Fibroblast of pulmonary artery (primary cell): ENCODE data around the gene LRIT1.

ENCODE experiments used
- DNase-seq: peaks from one replicate; pipeline ENCODE4 v3.0.0-alpha.2; 2010; ENCODE audit warnings: low read depth
- H3K4me3 ChIP-seq: replicated peaks from 2 replicates; pipeline ENCODE4 v1.5.1; 2011; ENCODE audit warnings: low read depth, mild to moderate bottlenecking, control low read depth, low read length, moderate library complexity
- CTCF ChIP-seq: IDR thresholded peaks from 2 replicates; pipeline ENCODE4 v1.5.1; 2011; ENCODE audit warnings: mild to moderate bottlenecking, control low read depth, low read length, inconsistent platforms; ENCODE audit errors: missing control alignments

LRIT1 gene

GRCh38 chr10:84270708-84271107 is 29.4 kb upstream of the LRIT1 start:
- no peak for DNase-seq
- no peak for TF ChIP-seq CTCF
- H3K4me3 ChIP-seq: no peak overlapping the region

GRCh38 chr10:84269773-84270172 is 28.4 kb upstream of the LRIT1 start:
- no peak overlapping the region for H3K4me3 ChIP-seq
- TF ChIP-seq CTCF: no peak
- DNase-seq: peak; percentile 41

- no peak overlapping the region for H3K4me3 ChIP-seq
- no peak for TF ChIP-seq CTCF
- DNase-seq: no peak
Observed at GRCh38 chr10:84269162-84269561, 27.8 kb upstream of the LRIT1 start.

- TF ChIP-seq CTCF: peak; percentile 76
- peak; percentile 56 for DNase-seq
Observed at GRCh38 chr10:84267503-84268126, 26.3 kb upstream of the LRIT1 start.

GRCh38 chr10:84265418-84265817 is 24.1 kb upstream of the LRIT1 start:
- H3K4me3 ChIP-seq: no peak overlapping the region
- DNase-seq: no peak
- no peak for TF ChIP-seq CTCF

More at GRCh38 chr10:84267503-84268126, 26.3 kb upstream of the LRIT1 start:
- no peak overlapping the region for H3K4me3 ChIP-seq

GRCh38 chr10:84264611-84265141 is 23.3 kb upstream of the LRIT1 start:
- peak; percentile 70 for DNase-seq
- peak; percentile 99 for TF ChIP-seq CTCF
- H3K4me3 ChIP-seq: no peak overlapping the region

- H3K4me3 ChIP-seq: no peak overlapping the region
- no peak for TF ChIP-seq CTCF
- DNase-seq: no peak
Observed at GRCh38 chr10:84263716-84264115, 22.4 kb upstream of the LRIT1 start.
